HEK293 (cell line): Measurements from ENCODE around the gene CD151.

Experiments used
- CTCF ChIA-PET: fragments of 350-600 bp; formaldehyde crosslinking; extraction: SDS; loops from one replicate; lab custom pipeline; 2021; ENCODE audit warnings: antibody characterized with exemption; lab: Yijun Ruan, JAX
- POLR2A ChIA-PET: fragments of 300-600 bp; formaldehyde crosslinking; extraction: SDS; loops from one replicate; lab custom pipeline; 2020; ENCODE audit warnings: antibody characterized with exemption, inconsistent platforms; lab: Yijun Ruan, JAX
- H3K27ac ChIP-seq: fragments of 200-500 bp; sonication (Bioruptor generic); 2 replicates; pipeline ENCODE4 v1.5.1; 2014; ENCODE audit warnings: low read depth, low read length, control low read depth, inconsistent platforms; ENCODE audit errors: extremely low read depth
- H3K36me3 ChIP-seq, 2 experiments: fragments of 200-500 bp in 1 of 2; sonication (Bioruptor generic) in 1 of 2; 1 replicate in 1 of 2; 2 replicates in 1 of 2; pipeline ENCODE4 v1.5.1; 2014 to 2017; ENCODE audit warnings: inconsistent platforms in 2 of 2, low read length in 2 of 2; ENCODE audit not compliant: control insufficient read depth in 2 of 2, insufficient read depth in 1 of 2
- H3K4me1 ChIP-seq: fragments of 200-500 bp; sonication (Bioruptor generic); 2 replicates; pipeline ENCODE4 v1.5.1; 2014; ENCODE audit warnings: mild to moderate bottlenecking, low read length, inconsistent platforms; ENCODE audit not compliant: control insufficient read depth, insufficient read depth
- H3K4me3 ChIP-seq: 2 replicates; pipeline ENCODE4 v1.5.1; 2011; ENCODE audit warnings: low read depth, mild to moderate bottlenecking, control low read depth, low read length, moderate library complexity
- H3K9me3 ChIP-seq: fragments of 200-500 bp; sonication (Bioruptor generic); 2 replicates; pipeline ENCODE4 v1.5.1; 2014; ENCODE audit warnings: low read depth, low read length, inconsistent platforms; ENCODE audit not compliant: control insufficient read depth, insufficient read depth
- BCL11A ChIP-seq: fragments of 450-650 bp; formaldehyde crosslinking; IDR thresholded peaks from 2 replicates; pipeline ENCODE4 v1.5.1; 2016; ENCODE audit warnings: low read depth, missing biosample characterization, missing genetic modification characterization
- GLI2 ChIP-seq: fragments of 450-650 bp; formaldehyde crosslinking; IDR thresholded peaks from 2 replicates; pipeline ENCODE4; 2017; ENCODE audit warnings: missing biosample characterization, missing genetic modification characterization, low read depth, borderline replicate concordance
- GLIS1 ChIP-seq: fragments of 450-650 bp; formaldehyde crosslinking; IDR thresholded peaks from 2 replicates; pipeline ENCODE4 v1.5.1; 2016; ENCODE audit warnings: missing biosample characterization, missing genetic modification characterization
- GLIS2 ChIP-seq: fragments of 450-650 bp; formaldehyde crosslinking; IDR thresholded peaks from 2 replicates; pipeline ENCODE4 v1.5.1; 2016; ENCODE audit warnings: missing biosample characterization, missing genetic modification characterization
- KLF1 ChIP-seq: fragments of 450-650 bp; formaldehyde crosslinking; IDR thresholded peaks from 2 replicates; pipeline ENCODE4 v1.5.1; 2016; ENCODE audit warnings: missing biosample characterization, missing genetic modification characterization
- KLF8 ChIP-seq: fragments of 450-650 bp; formaldehyde crosslinking; IDR thresholded peaks from 2 replicates; pipeline ENCODE4 v1.5.1; 2016; ENCODE audit warnings: missing biosample characterization, missing genetic modification characterization
- KLF9 ChIP-seq: fragments of 450-650 bp; formaldehyde crosslinking; IDR thresholded peaks from 2 replicates; pipeline ENCODE4 v1.5.1; 2016; ENCODE audit warnings: missing biosample characterization, missing genetic modification characterization, low read depth
- PATZ1 ChIP-seq: fragments of 450-650 bp; formaldehyde crosslinking; IDR thresholded peaks from 2 replicates; pipeline ENCODE4 v1.5.1; 2016; ENCODE audit warnings: missing biosample characterization, missing genetic modification characterization
- SP7 ChIP-seq: fragments of 450-650 bp; formaldehyde crosslinking; IDR thresholded peaks from 2 replicates; pipeline ENCODE4 v1.5.1; 2016; ENCODE audit warnings: missing biosample characterization, missing genetic modification characterization
- ZBTB1 ChIP-seq: fragments of 450-650 bp; formaldehyde crosslinking; IDR thresholded peaks from 2 replicates; pipeline ENCODE4 v1.5.1; 2016; ENCODE audit warnings: missing biosample characterization, missing genetic modification characterization
- ZFP69B ChIP-seq: fragments of 450-650 bp; formaldehyde crosslinking; IDR thresholded peaks from 2 replicates; pipeline ENCODE4 v1.5.1; 2016; ENCODE audit warnings: missing biosample characterization, missing genetic modification characterization
- ZIC2 ChIP-seq: fragments of 450-650 bp; formaldehyde crosslinking; IDR thresholded peaks from 2 replicates; pipeline ENCODE4 v1.5.1; 2016; ENCODE audit warnings: missing biosample characterization, missing genetic modification characterization
- ZNF221 ChIP-seq: fragments of 450-650 bp; formaldehyde crosslinking; IDR thresholded peaks from 2 replicates; pipeline ENCODE4 v1.5.1; 2017; ENCODE audit warnings: missing biosample characterization, missing genetic modification characterization, borderline replicate concordance
- ZNF24 ChIP-seq: fragments of 450-650 bp; formaldehyde crosslinking; IDR thresholded peaks from 2 replicates; pipeline ENCODE4 v1.5.1; 2016; ENCODE audit warnings: missing biosample characterization, missing genetic modification characterization
- ZNF394 ChIP-seq: fragments of 450-650 bp; formaldehyde crosslinking; IDR thresholded peaks from 2 replicates; pipeline ENCODE4 v1.5.1; 2016; ENCODE audit warnings: missing biosample characterization, missing genetic modification characterization, mild to moderate bottlenecking, moderate library complexity, borderline replicate concordance
- ZNF423 ChIP-seq: fragments of 450-650 bp; formaldehyde crosslinking; IDR thresholded peaks from 2 replicates; pipeline ENCODE4 v1.5.1; 2016; ENCODE audit warnings: missing biosample characterization, missing genetic modification characterization
- ZNF548 ChIP-seq: fragments of 450-650 bp; formaldehyde crosslinking; IDR thresholded peaks from 2 replicates; pipeline ENCODE4 v1.5.1; 2016; ENCODE audit warnings: missing biosample characterization, missing genetic modification characterization
- ZNF596 ChIP-seq: fragments of 450-650 bp; IDR thresholded peaks from 2 replicates; pipeline ENCODE4 v1.5.0; 2018; ENCODE audit warnings: missing biosample characterization, mild to moderate bottlenecking, missing genetic modification characterization, moderate library complexity
- ZNF600 ChIP-seq: fragments of 450-650 bp; formaldehyde crosslinking; IDR thresholded peaks from 2 replicates; pipeline ENCODE4 v1.5.1; 2016; ENCODE audit warnings: missing biosample characterization, missing genetic modification characterization
- ZNF624 ChIP-seq: fragments of 450-650 bp; formaldehyde crosslinking; IDR thresholded peaks from 2 replicates; pipeline ENCODE4 v1.5.1; 2017; ENCODE audit warnings: missing biosample characterization, missing genetic modification characterization
- ZNF692 ChIP-seq: fragments of 450-650 bp; formaldehyde crosslinking; IDR thresholded peaks from 2 replicates; pipeline ENCODE4 v1.5.1; 2016; ENCODE audit warnings: missing biosample characterization, missing genetic modification characterization
- ZNF843 ChIP-seq: fragments of 450-650 bp; formaldehyde crosslinking; IDR thresholded peaks from 2 replicates; pipeline ENCODE4 v1.5.1; 2016; ENCODE audit warnings: missing biosample characterization, missing genetic modification characterization
- ZSCAN23 ChIP-seq: fragments of 450-650 bp; formaldehyde crosslinking; IDR thresholded peaks from 2 replicates; pipeline ENCODE4 v1.5.1; 2016; ENCODE audit warnings: missing biosample characterization, missing genetic modification characterization

The CD151 gene

GRCh38 chr11:860234-861104 is 27.7 kb downstream of the CD151 start:
- POLR2A ChIA-PET = interaction anchor here (0.6 to 1.8 kb wide), 5 partner anchors 16 to 107 kb away, joined by 3 to 11 read pairs (median 3); partner anchors contain the start of gene TSPAN4
- CTCF ChIA-PET = interaction anchor here (0.7 to 1.6 kb wide), 4 partner anchors 12 to 342 kb away, joined by 3 to 5 read pairs (median 3); no protein-coding TSS in a partner anchor
- TF ChIP-seq KLF8 (tag by site-specific recombination) (0 out of 2 replicates have a peak, but pooled peaks have one; percentile 16), ZNF596 (tag by site-specific recombination) (no peak), GLIS1 (tag by site-specific recombination) (0 out of 2 replicates have a peak, but pooled peaks have one; percentile 13), ZSCAN23 (tag by site-specific recombination) (no peak), ZNF843 (tag by site-specific recombination) (0 out of 2 replicates have a peak, but pooled peaks have one; percentile 3)
- H3K27ac ChIP-seq = no peak overlapping the region; the same call in 1 of the 2 replicates
- H3K36me3 ChIP-seq = no peaks in the 10 kb centered on the region
- H3K4me3 ChIP-seq = no peak overlapping the region
- no peaks in the 10 kb centered on the region for H3K9me3 ChIP-seq
- H3K4me1 ChIP-seq = no peaks in the 10 kb centered on the region

GRCh38 chr11:861105-861479 is 28.3 kb downstream of the CD151 start:
- no peak overlapping the region for H3K27ac ChIP-seq
- no peaks in the 10 kb centered on the region for H3K9me3 ChIP-seq
- POLR2A ChIA-PET = no interaction called here
- H3K4me1 ChIP-seq = no peaks in the 10 kb centered on the region
- no peak overlapping the region for H3K4me3 ChIP-seq
- CTCF ChIA-PET = interaction anchor here (0.6 to 1.6 kb wide), 4 partner anchors 13 to 342 kb away, joined by 3 to 5 read pairs (median 3); no protein-coding TSS in a partner anchor
- no peak for TF ChIP-seq ZNF624
- peak; percentile 50; the same call in 1 of the 2 replicates for TF ChIP-seq ZIC2
- TF ChIP-seq ZFP69B (tag by site-specific recombination) = peak; percentile 73
- peak; percentile 9; the same call in 1 of the 2 replicates for TF ChIP-seq GLIS2 (tag by site-specific recombination)
- TF ChIP-seq ZNF692 (tag by site-specific recombination) = peak; percentile 62
- TF ChIP-seq KLF1 (tag by site-specific recombination) = peak; percentile 49; the same call in 1 of the 2 replicates
- TF ChIP-seq GLI2 (tag by site-specific recombination) = no peak
- TF ChIP-seq ZNF221 (tag by site-specific recombination) = no peak
- no peak for TF ChIP-seq ZNF24
- TF ChIP-seq ZNF423 = 0 out of 2 replicates have a peak, but pooled peaks have one; percentile 51
- TF ChIP-seq GLIS1 (tag by site-specific recombination) = peak; percentile 95
- H3K36me3 ChIP-seq = peaks cover 0 to 3% of the 10 kb centered on the region in 2 experiments; a peak in 1 of 3 replicates

- H3K36me3 ChIP-seq = peaks cover 0 to 9% of the 10 kb centered on the region in 2 experiments; a peak in 1 of 3 replicates
- ChIA-PET POLR2A (no interaction called here), CTCF (interaction anchor here (1.3 to 1.6 kb wide), 2 partner anchors 14 to 189 kb away, joined by 3 to 5 read pairs; no protein-coding TSS in a partner anchor)
- no peak overlapping the region for H3K27ac ChIP-seq
- no peaks in the 10 kb centered on the region for H3K9me3 ChIP-seq
- H3K4me3 ChIP-seq = no peak overlapping the region
- H3K4me1 ChIP-seq = no peaks in the 10 kb centered on the region
- TF ChIP-seq KLF9 (peak; percentile 36; the same call in 1 of the 2 replicates), ZNF548 (no peak), ZBTB1 (tag by site-specific recombination) (no peak), KLF1 (tag by site-specific recombination) (peak; percentile 91), PATZ1 (tag by site-specific recombination) (peak; percentile 15; the same call in 1 of the 2 replicates), ZNF394 (tag by site-specific recombination) (no peak), BCL11A (tag by site-specific recombination) (peak; percentile 51; the same call in 1 of the 2 replicates), SP7 (0 out of 2 replicates have a peak, but pooled peaks have one; percentile 25), GLIS2 (tag by site-specific recombination) (peak; percentile 29), ZNF600 (0 out of 2 replicates have a peak, but pooled peaks have one; percentile 79)
Observed at GRCh38 chr11:862081-862661, 29.4 kb downstream of the CD151 start.
